Lung (tissue), 12 donors: ENCODE results near the gene LSAMP. TPM values are rescaled to one million over a fixed set of nuclear protein-coding genes. Genes with fewer than 3 reads are reported as not detected.
A peak's percentile ranks its signal among the peaks of the same experiment; 100 is the strongest.

Experiments
- ATAC-seq: fragments of 200-7000 bp; cut with Tn5 transposase; one replicate; pipeline ENCODE4 v1.9.1; 2020; ENCODE audit warnings: moderate number of reproducible peaks; ENCODE audit not compliant: insufficient read depth, low FRiP score
- DNase-seq, 3 donors: peaks; one replicate each; pipeline ENCODE4 v3.0.0-alpha.2; 2013 to 2017
- H3K27ac ChIP-seq, 2 donors: one replicate each; pipeline ENCODE4 v1.5.1; 2013; ENCODE audit warnings: mild to moderate bottlenecking in 2 of 2, moderate library complexity in 2 of 2, control low read depth in 1 of 2, inconsistent platforms in 1 of 2, low read depth in 1 of 2, low read length in 1 of 2
- H3K27me3 ChIP-seq, 3 donors: one replicate each; pipeline ENCODE4 v1.5.1; 2013; ENCODE audit warnings: low read length in 2 of 3; ENCODE audit not compliant: control insufficient read depth in 3 of 3, insufficient read depth in 3 of 3
- H3K36me3 ChIP-seq, 4 donors: one replicate each; pipeline ENCODE4 v1.5.1; 2013; ENCODE audit warnings: low read length in 4 of 4, mild to moderate bottlenecking in 1 of 4, moderate library complexity in 1 of 4; ENCODE audit not compliant: control insufficient read depth in 4 of 4, insufficient read depth in 4 of 4
- H3K4me1 ChIP-seq, 5 donors: one replicate each; pipeline ENCODE4 v1.5.1; 2013; ENCODE audit warnings: low read length in 5 of 5, mild to moderate bottlenecking in 2 of 5, moderate library complexity in 1 of 5; ENCODE audit not compliant: control insufficient read depth in 5 of 5, insufficient read depth in 5 of 5
- H3K4me3 ChIP-seq: one replicate; pipeline ENCODE4 v1.5.1; 2013; ENCODE audit warnings: mild to moderate bottlenecking, control low read depth, moderate library complexity
- H3K9ac ChIP-seq, 2 donors: one replicate each; pipeline ENCODE4 v1.5.1; 2013; ENCODE audit warnings: low read length in 2 of 2, control low read depth in 1 of 2; ENCODE audit not compliant: insufficient read depth in 1 of 2
- H3K9me3 ChIP-seq, 4 donors: one replicate each; pipeline ENCODE4 v1.5.1; 2013; ENCODE audit warnings: low read length in 3 of 4, mild to moderate bottlenecking in 1 of 4, moderate library complexity in 1 of 4; ENCODE audit not compliant: control insufficient read depth in 4 of 4, insufficient read depth in 3 of 4
- WGBS, 2 donors: extraction: QIAGEN DNeasy Blood & Tissue Kit; methylation state at CpG; one replicate each; pipeline ENCODE4 v1.1.7; 2013; 5-methylcytosine and 5-hydroxymethylcytosine counted together
- polyA plus RNA-seq, 2 donors: library from polyadenylated mRNA; stranded (reverse); fragments of 200-250 nt; gene quantifications; one replicate each; pipeline ENCODE4 v1.2.1, GENCODE V29; 2013
- total RNA-seq, 2 donors: library from RNA; depleted of rRNA in 1 of 2; stranded (reverse); fragments of >200 nt in 1 of 2; gene quantifications; one replicate each; pipeline ENCODE4 v1.2.1, GENCODE V29; 2014 to 2021
- TF ChIP-seq, protein P1 (sequence below): IDR thresholded peaks from 2 replicates; pipeline ENCODE4 v1.5.1; 2012; ENCODE audit warnings: mild to moderate bottlenecking; ENCODE audit errors: control extremely low read depth, extremely low read depth
- donor health status: control.
- donor health status: control.
- donor health status: Bipolar disorder and iron deficiency.
- donor health status: healthy.
- donor health status: DM: yes; HTN: yes; CAD: no.

The LSAMP gene
- total and polyA plus RNA-seq, 4 donors, result 1.6 to 21.9 (median 9.5) TPM

DNA sequence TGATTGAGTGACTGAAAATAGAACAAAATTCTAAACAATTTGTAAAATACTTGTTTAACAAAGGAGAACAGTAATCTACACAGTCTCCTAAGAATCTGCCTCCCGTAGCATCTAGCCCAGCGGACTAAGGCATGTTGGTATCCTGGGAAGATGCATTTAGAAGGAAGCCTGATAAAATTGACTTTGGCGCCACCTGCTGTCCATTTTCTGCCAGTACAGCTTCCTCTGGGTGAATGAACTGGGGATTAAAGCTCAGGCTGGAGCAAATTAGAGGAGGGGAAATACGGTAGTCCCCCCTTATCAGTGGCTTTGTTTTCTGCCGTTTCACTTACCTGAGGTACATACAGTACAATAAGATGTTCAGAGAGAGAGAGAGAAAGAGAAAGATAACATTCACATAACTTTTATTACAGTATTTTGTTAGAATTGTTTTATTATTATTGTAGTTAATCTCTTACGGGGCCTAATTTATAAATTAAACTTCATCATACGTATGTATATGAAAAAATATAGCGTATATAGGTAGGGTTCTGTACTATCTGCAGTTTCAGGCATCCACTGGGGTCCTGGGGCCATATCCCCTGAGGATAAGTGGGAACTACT is 630.4 kb downstream of the LSAMP start:
- no peak for ATAC-seq
- Histone ChIP-seq H3K9me3 (no peaks in the 10 kb centered on the region), H3K9ac (no peak overlapping the region), H3K36me3 (no peaks in the 10 kb centered on the region), H3K4me3 (no peak overlapping the region), H3K4me1 (no peaks in the 10 kb centered on the region), H3K27me3 (peaks cover 0 to 7% (median 0%) of the 10 kb centered on the region in 3 donors), H3K27ac (no peak overlapping the region)
- peak; percentile 75 to 82 (median 80) for DNase-seq
- TF ChIP-seq, protein P1, sequence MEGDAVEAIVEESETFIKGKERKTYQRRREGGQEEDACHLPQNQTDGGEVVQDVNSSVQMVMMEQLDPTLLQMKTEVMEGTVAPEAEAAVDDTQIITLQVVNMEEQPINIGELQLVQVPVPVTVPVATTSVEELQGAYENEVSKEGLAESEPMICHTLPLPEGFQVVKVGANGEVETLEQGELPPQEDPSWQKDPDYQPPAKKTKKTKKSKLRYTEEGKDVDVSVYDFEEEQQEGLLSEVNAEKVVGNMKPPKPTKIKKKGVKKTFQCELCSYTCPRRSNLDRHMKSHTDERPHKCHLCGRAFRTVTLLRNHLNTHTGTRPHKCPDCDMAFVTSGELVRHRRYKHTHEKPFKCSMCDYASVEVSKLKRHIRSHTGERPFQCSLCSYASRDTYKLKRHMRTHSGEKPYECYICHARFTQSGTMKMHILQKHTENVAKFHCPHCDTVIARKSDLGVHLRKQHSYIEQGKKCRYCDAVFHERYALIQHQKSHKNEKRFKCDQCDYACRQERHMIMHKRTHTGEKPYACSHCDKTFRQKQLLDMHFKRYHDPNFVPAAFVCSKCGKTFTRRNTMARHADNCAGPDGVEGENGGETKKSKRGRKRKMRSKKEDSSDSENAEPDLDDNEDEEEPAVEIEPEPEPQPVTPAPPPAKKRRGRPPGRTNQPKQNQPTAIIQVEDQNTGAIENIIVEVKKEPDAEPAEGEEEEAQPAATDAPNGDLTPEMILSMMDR, result peak; percentile 90
- 22 to 28% methylated on average over 8 of the region's 8 CpGs for WGBS, 2 donors

DNA sequence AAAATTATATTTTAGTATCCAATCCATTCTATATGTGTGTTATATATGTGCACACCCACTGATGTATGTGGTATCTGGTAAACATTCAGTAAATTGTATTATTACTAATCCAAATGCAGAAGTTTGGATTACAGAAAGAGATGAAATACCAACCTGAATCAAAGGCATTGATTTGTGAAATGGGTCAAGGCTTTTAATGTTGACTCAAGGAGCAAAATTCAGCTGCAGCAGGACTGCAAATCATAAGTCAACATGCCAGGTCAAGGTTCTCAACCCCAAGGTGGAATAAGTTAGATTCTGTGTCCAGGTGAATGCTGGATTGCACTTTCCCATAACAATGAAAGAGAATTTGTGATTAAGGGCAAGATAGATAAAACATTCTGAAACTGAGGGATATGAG is 631.3 kb downstream of the LSAMP start:
- Histone ChIP-seq H3K9ac (no peak overlapping the region), H3K27me3 (peaks cover 0 to 9% (median 0%) of the 10 kb centered on the region in 3 donors), H3K4me1 (no peaks in the 10 kb centered on the region), H3K9me3 (no peaks in the 10 kb centered on the region), H3K4me3 (no peak overlapping the region), H3K36me3 (no peaks in the 10 kb centered on the region), H3K27ac (no peak overlapping the region)
- ATAC-seq (no peak), DNase-seq (no peak)
- TF ChIP-seq, protein P1, result no peak

DNA sequence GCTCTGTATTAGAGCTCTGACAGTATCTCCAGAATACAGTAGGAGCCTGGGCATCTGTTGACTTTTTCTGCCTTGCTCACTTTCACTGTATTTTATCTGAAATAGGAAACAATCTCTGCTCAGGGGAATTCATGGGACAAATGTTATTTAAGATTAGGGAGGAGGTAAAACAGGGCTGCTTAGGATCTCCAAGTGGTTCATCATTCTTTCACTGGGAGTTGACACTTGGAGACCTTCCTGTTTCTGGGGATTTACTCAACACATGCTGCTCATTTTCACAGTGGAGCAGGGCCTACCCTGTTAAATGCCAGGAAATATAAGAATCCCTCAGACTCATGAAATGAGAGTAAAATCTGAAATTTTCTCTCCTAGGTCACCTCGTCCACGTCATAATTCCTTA is 636.5 kb downstream of the LSAMP start:
- DNase-seq (no peak), ATAC-seq (no peak)
- H3K9me3 ChIP-seq, result no peaks in the 10 kb centered on the region
- no peaks in the 10 kb centered on the region for H3K36me3 ChIP-seq
- no peak overlapping the region for H3K27ac ChIP-seq
- no peak overlapping the region for H3K9ac ChIP-seq
- no peaks in the 10 kb centered on the region for H3K4me1 ChIP-seq
- 89 to 96% methylated on average over 2 of the region's 2 CpGs for WGBS, 2 donors
- H3K4me3 ChIP-seq, result no peak overlapping the region
- TF ChIP-seq, protein P1, result no peak
- H3K27me3 ChIP-seq, result peaks cover 0 to 9% (median 0%) of the 10 kb centered on the region in 3 donors

DNA sequence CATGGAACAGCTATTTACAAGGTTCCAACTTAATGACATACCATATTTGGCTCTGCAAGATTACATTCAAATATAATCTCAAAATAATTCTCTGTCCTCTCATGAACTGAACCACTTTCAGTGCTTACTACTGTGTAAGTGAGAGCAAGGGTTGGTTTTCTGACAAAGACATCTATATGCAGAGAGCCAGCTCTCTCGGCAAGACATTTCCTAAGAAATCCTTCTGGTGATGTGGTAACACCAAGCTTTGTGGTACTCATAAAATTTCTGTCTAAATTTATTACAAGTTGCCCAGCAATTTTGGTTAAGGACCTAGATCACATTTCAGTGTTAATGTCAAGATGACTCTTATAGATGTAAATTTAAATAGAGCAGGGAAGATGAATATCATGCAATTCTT is 637.0 kb downstream of the LSAMP start:
- 85 to 89% methylated on average over 1 of the region's 1 CpG for WGBS, 2 donors
- Histone ChIP-seq H3K27me3 (peaks cover 0 to 5% (median 0%) of the 10 kb centered on the region in 3 donors), H3K27ac (no peak overlapping the region), H3K9ac (no peak overlapping the region), H3K36me3 (no peaks in the 10 kb centered on the region), H3K4me3 (no peak overlapping the region), H3K9me3 (no peaks in the 10 kb centered on the region), H3K4me1 (no peaks in the 10 kb centered on the region)
- ATAC-seq (no peak), DNase-seq (no peak)
- TF ChIP-seq, protein P1, result no peak
